Spleen (tissue), 11 donors: Measurements from ENCODE around the gene CFAP119. TPM values are rescaled to one million over a fixed set of nuclear protein-coding genes. Genes with fewer than 3 reads are reported as not detected.
A peak's percentile ranks its signal among the peaks of the same experiment; 100 is the strongest.

Experiments used
- DNase-seq: peaks from one replicate; pipeline ENCODE4 v3.0.0-alpha.2; 2020
- H3K27ac ChIP-seq, 8 donors: fragments of 200-600 bp; sonication (generic) in 7 of 8; 1 replicate in 4 of 8; 2 replicates in 4 of 8; pipeline versions ENCODE4 v1.5.0 to v1.8.0; 2016 to 2021; ENCODE audit warnings: inconsistent platforms in 4 of 8, mild to moderate bottlenecking in 4 of 8, moderate library complexity in 1 of 8
- H3K27me3 ChIP-seq, 7 donors: fragments of 200-600 bp; sonication (generic) in 6 of 7; replicated peaks in 1 of 7; 1 replicate in 4 of 7; 2 replicates in 3 of 7; pipeline versions ENCODE4 v1.5.0 to v1.8.0; 2016 to 2021; ENCODE audit warnings: inconsistent platforms in 3 of 7, mild to moderate bottlenecking in 1 of 7
- H3K36me3 ChIP-seq, 6 donors: fragments of 200-600 bp; sonication (generic) in 5 of 6; 1 replicate in 4 of 6; 2 replicates in 2 of 6; pipeline versions ENCODE4 v1.5.0 to v1.8.0; 2016 to 2021; ENCODE audit warnings: inconsistent platforms in 2 of 6
- H3K4me1 ChIP-seq, 6 donors: fragments of 200-600 bp; sonication (generic) in 5 of 6; 1 replicate in 3 of 6; 2 replicates in 3 of 6; pipeline versions ENCODE4 v1.5.0 to v1.8.0; 2016 to 2021; ENCODE audit warnings: inconsistent platforms in 3 of 6
- H3K4me3 ChIP-seq, 8 donors: fragments of 200-600 bp; sonication (generic) in 7 of 8; 1 replicate in 4 of 8; 2 replicates in 4 of 8; pipeline versions ENCODE4 v1.5.0 to v1.8.0; 2016 to 2021; ENCODE audit warnings: inconsistent platforms in 4 of 8, mild to moderate bottlenecking in 4 of 8, moderate library complexity in 2 of 8
- H3K9me3 ChIP-seq, 8 donors: fragments of 200-600 bp; sonication (generic) in 7 of 8; 1 replicate in 4 of 8; 2 replicates in 4 of 8; pipeline versions ENCODE4 v1.5.0 to v1.8.0; 2016 to 2021; ENCODE audit warnings: inconsistent platforms in 4 of 8
- POLR2A ChIP-seq, 3 donors: fragments of 450-650 bp; IDR thresholded peaks; one replicate each; pipeline ENCODE4 v1.5.1; 2017; ENCODE audit warnings: antibody characterized with exemption in 3 of 3, mild to moderate bottlenecking in 1 of 3
- POLR2AphosphoS5 ChIP-seq, 3 donors: sonication (generic); formaldehyde crosslinking; IDR thresholded peaks; one replicate each; pipeline ENCODE4 v1.5.1; 2017; ENCODE audit warnings: antibody characterized with exemption in 3 of 3
- WGBS, 5 donors: extraction: QIAGEN DNeasy Blood & Tissue Kit in 3 of 5; methylation state at CpG; one replicate each; pipeline versions ENCODE4 v1.1.5 to v1.1.7; 2013 to 2018; 5-methylcytosine and 5-hydroxymethylcytosine counted together
- intact Hi-C: fragments of 100-400 bp; cut with DNase I; formaldehyde crosslinking; loops from one replicate; pipeline ENCODE4 v1.15.0; 2023; ENCODE audit warnings: low total_unique reads
- polyA plus RNA-seq, 3 donors: library from polyadenylated mRNA; stranded (reverse); fragments of 200-250 nt; gene quantifications; one replicate each; pipeline ENCODE4 v1.2.1, GENCODE V29; 2013
- small RNA-seq, 4 donors: library from RNA; depleted of rRNA; stranded (forward); fragments of <200 nt; gene quantifications; one replicate each; pipeline ENCODE3, GENCODE V24; 2016
- total RNA-seq, 7 donors: library from RNA; depleted of rRNA in 3 of 7; stranded (reverse); fragments of >200 nt in 3 of 7; fragmentation: NEBNext Ultra II Directional in 4 of 7; extraction: Animal tissue kit (Norgen Biotek cat#: 25700) in 4 of 7; gene quantifications; one replicate each; pipeline versions ENCODE4 v1.1.0 to v1.2.1, GENCODE V29; 2016 to 2021
- TF ChIP-seq, protein P1 (sequence below), 11 experiments: fragments of 200-600 bp in 7 of 11; fragments of 450-650 bp in 4 of 11; sonication (generic) in 4 of 11; IDR thresholded peaks in 8 of 11; conservative IDR thresholded peaks in 3 of 11; 1 replicate in 7 of 11; 2 replicates in 4 of 11; pipeline versions ENCODE4 v1.4.0 to v1.8.0; 2016 to 2021; ENCODE audit warnings: antibody characterized with exemption in 11 of 11, inconsistent platforms in 4 of 11, mild to moderate bottlenecking in 1 of 11
- donor health status: healthy with polysubstance abuse.
- donor health status: DM: no; HTN: no; CAD: no; lungs with moderate emphysema.
- donor health status: DM: no; HTN: no; CAD: no.
- donor health status: Bipolar disorder and iron deficiency.
- donor health status: healthy.
- donor health status: DM: no; HTN: no; CAD: no.
- donor health status: DM: yes; HTN: yes; CAD: no.

The CFAP119 gene
- total and polyA plus RNA-seq, 10 donors: 3.1 to 15.5 (median 4.5) TPM

DNA sequence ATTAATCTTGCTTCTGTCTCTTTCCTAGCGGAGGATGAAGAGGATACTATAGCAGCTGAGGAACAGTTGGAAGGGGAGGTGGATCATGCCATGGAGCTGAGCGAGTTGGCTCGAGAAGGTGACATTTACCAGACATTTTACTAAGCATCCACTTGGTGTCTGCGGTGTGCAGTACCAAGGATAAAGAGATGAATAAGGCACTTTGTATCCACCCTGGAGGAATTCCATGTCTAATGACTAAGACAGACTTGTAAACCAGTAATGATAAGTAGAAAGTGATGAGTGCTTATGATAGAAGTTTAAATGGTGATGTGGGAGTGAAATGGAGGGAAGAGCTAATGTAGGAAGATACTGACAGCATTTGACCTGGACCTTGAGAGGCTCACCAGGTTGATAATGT, 50.9 kb downstream of the CFAP119 start:
- Histone ChIP-seq H3K36me3 (peaks cover 17 to 100% (median 100%) of the 10 kb centered on the region in 6 donors), H3K27me3 (no peaks in the 10 kb centered on the region), H3K9me3 (no peaks in the 10 kb centered on the region), H3K4me3 (no peak overlapping the region), H3K27ac (peak overlapping the region in 1 of 8 donors; percentile 71), H3K4me1 (peaks cover 6 to 47% (median 15%) of the 10 kb centered on the region in 6 donors)
- TF ChIP-seq POLR2A (IDR thresholded peaks at IDR 0.05) (no peak), POLR2AphosphoS5 (IDR thresholded peaks at IDR 0.05) (no peak)
- TF ChIP-seq, protein P1, sequence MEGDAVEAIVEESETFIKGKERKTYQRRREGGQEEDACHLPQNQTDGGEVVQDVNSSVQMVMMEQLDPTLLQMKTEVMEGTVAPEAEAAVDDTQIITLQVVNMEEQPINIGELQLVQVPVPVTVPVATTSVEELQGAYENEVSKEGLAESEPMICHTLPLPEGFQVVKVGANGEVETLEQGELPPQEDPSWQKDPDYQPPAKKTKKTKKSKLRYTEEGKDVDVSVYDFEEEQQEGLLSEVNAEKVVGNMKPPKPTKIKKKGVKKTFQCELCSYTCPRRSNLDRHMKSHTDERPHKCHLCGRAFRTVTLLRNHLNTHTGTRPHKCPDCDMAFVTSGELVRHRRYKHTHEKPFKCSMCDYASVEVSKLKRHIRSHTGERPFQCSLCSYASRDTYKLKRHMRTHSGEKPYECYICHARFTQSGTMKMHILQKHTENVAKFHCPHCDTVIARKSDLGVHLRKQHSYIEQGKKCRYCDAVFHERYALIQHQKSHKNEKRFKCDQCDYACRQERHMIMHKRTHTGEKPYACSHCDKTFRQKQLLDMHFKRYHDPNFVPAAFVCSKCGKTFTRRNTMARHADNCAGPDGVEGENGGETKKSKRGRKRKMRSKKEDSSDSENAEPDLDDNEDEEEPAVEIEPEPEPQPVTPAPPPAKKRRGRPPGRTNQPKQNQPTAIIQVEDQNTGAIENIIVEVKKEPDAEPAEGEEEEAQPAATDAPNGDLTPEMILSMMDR (IDR thresholded peaks at IDR 0.05 in 8 of 11, conservative IDR thresholded peaks at IDR 0.05 in 3 of 11): no peak
- intact Hi-C loops: no loop called here
- DNase-seq: peak; percentile 5
- 96 to 100% (median 97%) methylated on average over 4 of the region's 4 CpGs for WGBS, 5 donors

Small RNAs within 50 kb of the gene (small RNA-seq; reads per million reads assigned to genes)
- 0.35 to 6.8 (median 1.2) reads per million in 4 donors for gene SNORA30

Other genes starting within 250 kb of the CFAP119 start
- 10 to 100 TPM; 17.2 to 27.3 (median 25.5) TPM for gene ZNF768, start 235.5 kb downstream of the CFAP119 start, total RNA-seq
- gene ZNF768, start 235.5 kb downstream of the CFAP119 start, polyA plus RNA-seq: 10 to 100 TPM; 17.0 to 33.1 (median 21.6) TPM
- gene ZNF747, start 227.2 kb downstream of the CFAP119 start, total RNA-seq: 10 to 100 TPM in 6 of 7 donors, 1 to 10 TPM in 1; 7.7 to 16.1 (median 14.0) TPM
- gene ZNF747, start 227.2 kb downstream of the CFAP119 start, polyA plus RNA-seq: 1 to 10 TPM; 5.9 to 8.3 (median 6.4) TPM
- gene ZNF764, start 203.7 kb downstream of the CFAP119 start, total RNA-seq: 10 to 100 TPM; 11.6 to 18.6 (median 13.5) TPM
- 1 to 10 TPM; 3.4 to 7.4 (median 4.1) TPM for gene ZNF764, start 203.7 kb downstream of the CFAP119 start, polyA plus RNA-seq
- gene ZNF688, start 190.3 kb downstream of the CFAP119 start, total RNA-seq: 10 to 100 TPM; 10.7 to 26.3 (median 19.7) TPM
- 10 to 100 TPM; 27.5 to 43.5 (median 40.8) TPM for gene ZNF688, start 190.3 kb downstream of the CFAP119 start, polyA plus RNA-seq
- 10 to 100 TPM; 16.5 to 22.1 (median 18.6) TPM for gene ZNF785, start 176.4 kb downstream of the CFAP119 start, total RNA-seq
- gene ZNF785, start 176.4 kb downstream of the CFAP119 start, polyA plus RNA-seq: 1 to 10 TPM; 3.1 to 7.1 (median 3.5) TPM
- 10 to 100 TPM in 5 of 7 donors, 1 to 10 TPM in 2; 6.3 to 14.6 (median 11.4) TPM for gene ZNF689, start 151.7 kb downstream of the CFAP119 start, total RNA-seq
- gene ZNF689, start 151.7 kb downstream of the CFAP119 start, polyA plus RNA-seq: 1 to 10 TPM; 3.5 to 5.0 (median 3.7) TPM
- 10 to 100 TPM; 51.2 to 77.8 (median 61.8) TPM for gene PRR14, start 111.1 kb downstream of the CFAP119 start, total RNA-seq
- 100 to 1,000 TPM in 2 of 3 donors, 10 to 100 TPM in 1; 68.4 to 178 (median 148) TPM for gene PRR14, start 111.1 kb downstream of the CFAP119 start, polyA plus RNA-seq
- gene FBRS, start 103.6 kb downstream of the CFAP119 start, total RNA-seq: 100 to 1,000 TPM in 4 of 7 donors, 10 to 100 TPM in 3; 47.5 to 118 (median 102) TPM
- 10 to 100 TPM; 25.8 to 62.7 (median 43.7) TPM for gene FBRS, start 103.6 kb downstream of the CFAP119 start, polyA plus RNA-seq
- gene SRCAP, start 62.9 kb downstream of the CFAP119 start, total RNA-seq: 10 to 100 TPM; 52.8 to 85.7 (median 72.7) TPM
- gene SRCAP, start 62.9 kb downstream of the CFAP119 start, polyA plus RNA-seq: 10 to 100 TPM in 1 of 3 donors, 1 to 10 TPM in 2; 1.2 to 19.0 (median 1.4) TPM
- 10 to 100 TPM; 28.5 to 36.7 (median 34.0) TPM for gene PHKG2, start 13.6 kb downstream of the CFAP119 start, total RNA-seq
- gene PHKG2, start 13.6 kb downstream of the CFAP119 start, polyA plus RNA-seq: 10 to 100 TPM; 30.3 to 51.6 (median 42.8) TPM
- gene RNF40, start 260 bp upstream of the CFAP119 start, total RNA-seq: 100 to 1,000 TPM in 2 of 7 donors, 10 to 100 TPM in 5; 65.9 to 111 (median 88.8) TPM
- 10 to 100 TPM; 38.1 to 63.9 (median 50.0) TPM for gene RNF40, start 260 bp upstream of the CFAP119 start, polyA plus RNA-seq
- 10 to 100 TPM in 5 of 7 donors, 1 to 10 TPM in 2; 7.6 to 13.9 (median 12.5) TPM for gene ZNF629, start 25.1 kb upstream of the CFAP119 start, total RNA-seq
- 1 to 10 TPM; 1.3 to 3.1 (median 1.7) TPM for gene ZNF629, start 25.1 kb upstream of the CFAP119 start, polyA plus RNA-seq
- 10 to 100 TPM; 15.5 to 24.3 (median 21.6) TPM for gene BCL7C, start 132.0 kb upstream of the CFAP119 start, total RNA-seq
- gene BCL7C, start 132.0 kb upstream of the CFAP119 start, polyA plus RNA-seq: 10 to 100 TPM; 35.6 to 38.7 (median 37.8) TPM
- gene CTF1, start 134.6 kb upstream of the CFAP119 start, total RNA-seq: 1 to 10 TPM in 5 of 7 donors, under 1 TPM in 1, not detected in 1; 0.68 to 3.3 (median 1.4) TPM
- gene CTF1, start 134.6 kb upstream of the CFAP119 start, polyA plus RNA-seq: 1 to 10 TPM in 2 of 3 donors, under 1 TPM in 1; 0.61 to 1.3 (median 1.1) TPM
- 10 to 100 TPM; 12.4 to 21.0 (median 17.8) TPM for gene FBXL19, start 161.5 kb upstream of the CFAP119 start, total RNA-seq
- 10 to 100 TPM in 1 of 3 donors, 1 to 10 TPM in 2; 4.3 to 24.7 (median 5.5) TPM for gene FBXL19, start 161.5 kb upstream of the CFAP119 start, polyA plus RNA-seq
- 10 to 100 TPM; 20.7 to 44.8 (median 29.8) TPM for gene ORAI3, start 187.0 kb upstream of the CFAP119 start, total RNA-seq
- 10 to 100 TPM; 22.2 to 26.2 (median 22.5) TPM for gene ORAI3, start 187.0 kb upstream of the CFAP119 start, polyA plus RNA-seq
- gene SETD1A, start 195.7 kb upstream of the CFAP119 start, total RNA-seq: 10 to 100 TPM; 10.1 to 24.9 (median 19.8) TPM
- gene SETD1A, start 195.7 kb upstream of the CFAP119 start, polyA plus RNA-seq: 10 to 100 TPM in 1 of 3 donors, 1 to 10 TPM in 2; 4.8 to 15.0 (median 8.8) TPM
- gene HSD3B7, start 223.1 kb upstream of the CFAP119 start, total RNA-seq: 10 to 100 TPM; 11.0 to 24.5 (median 18.6) TPM
- gene HSD3B7, start 223.1 kb upstream of the CFAP119 start, polyA plus RNA-seq: 10 to 100 TPM in 1 of 3 donors, 1 to 10 TPM in 2; 5.3 to 19.4 (median 6.7) TPM
- 1 to 10 TPM in 5 of 7 donors, under 1 TPM in 2; 0.46 to 4.2 (median 1.8) TPM for gene STX1B, start 248.6 kb upstream of the CFAP119 start, total RNA-seq
- gene STX1B, start 248.6 kb upstream of the CFAP119 start, polyA plus RNA-seq: 1 to 10 TPM in 1 of 3 donors, under 1 TPM in 2; 0.29 to 1.2 (median 0.43) TPM